ENCODE measurements around the gene NOL4L. TPM values are rescaled to one million over a fixed set of nuclear protein-coding genes. Genes with fewer than 3 reads are reported as not detected.

Gene NOL4L
- total RNA-seq, 1 donor from 2014 or later: 44.1 TPM

GRCh38 chr20:32507998-32508774 lies 76.9 kb downstream of the NOL4L start:
- no peak for TF ChIP-seq CTCF (conservative IDR thresholded peaks at IDR 0.05; ENCODE audit: low read depth, low read length)
- DNase-seq (ENCODE audit: low read depth): no peak
- no peak overlapping the region for H3K4me3 ChIP-seq (ENCODE audit: low read depth, low read length)

DNA sequence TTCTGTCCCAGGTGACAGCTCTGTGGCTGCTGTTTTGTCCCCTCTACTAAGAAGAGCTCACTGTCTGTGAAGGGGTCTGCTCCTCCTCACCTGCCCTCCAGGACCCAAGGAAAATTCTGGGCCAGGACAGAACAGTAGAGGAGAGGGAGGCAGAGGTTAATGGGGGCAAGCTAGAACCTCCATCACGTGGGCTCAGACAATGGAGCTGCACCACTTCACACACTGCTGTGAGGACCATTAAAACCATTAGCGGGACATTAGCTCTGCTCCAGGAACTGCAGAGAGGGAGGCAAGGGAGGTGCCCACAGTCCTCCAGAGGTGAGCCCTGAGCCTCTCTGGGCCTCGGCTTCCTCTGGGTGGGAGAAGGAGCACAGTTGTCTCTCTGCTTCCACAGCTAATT lies 78.4 kb downstream of the NOL4L start:
- no peak for TF ChIP-seq CTCF (conservative IDR thresholded peaks at IDR 0.05; ENCODE audit: low read depth, low read length)
- no peak overlapping the region for H3K4me3 ChIP-seq (ENCODE audit: low read depth, low read length)
- no peak for DNase-seq (ENCODE audit: low read depth)

DNA sequence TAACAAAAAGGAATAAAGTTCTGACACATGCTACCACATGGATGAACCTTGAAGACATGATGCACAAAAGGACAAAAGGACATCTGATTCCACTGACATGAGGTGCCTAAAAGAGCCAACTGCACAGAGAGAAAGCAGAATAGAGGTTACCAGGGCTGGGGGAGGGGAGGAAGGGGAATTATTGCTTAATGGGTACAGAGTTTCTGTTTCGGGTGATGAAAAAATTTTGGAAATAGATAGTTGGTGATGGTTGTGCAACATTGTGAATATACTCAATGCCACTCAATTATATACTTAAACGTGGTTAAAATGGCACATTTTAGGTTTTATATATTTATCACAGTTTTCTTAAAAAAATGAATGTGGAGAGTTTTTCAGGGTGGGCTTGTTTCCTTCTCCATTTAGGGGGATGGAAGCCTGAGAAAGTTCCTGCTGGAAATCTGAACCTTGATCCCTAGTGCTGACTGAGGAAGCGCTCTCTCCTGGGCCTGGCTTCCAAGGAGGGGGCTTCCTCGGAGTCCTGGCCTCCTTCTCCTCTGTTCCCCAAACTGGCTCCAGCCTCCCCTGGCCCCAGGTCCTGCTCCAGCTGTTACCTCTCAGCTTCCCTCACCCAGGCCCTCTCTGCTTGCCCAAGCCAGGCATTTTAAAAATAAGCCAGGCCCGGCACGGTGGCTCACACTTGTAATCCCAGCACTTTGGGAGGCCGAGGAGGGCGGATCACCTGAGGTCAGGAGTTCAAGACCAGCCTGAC lies 79.2 kb downstream of the NOL4L start:
- TF ChIP-seq CTCF (conservative IDR thresholded peaks at IDR 0.05; ENCODE audit: low read depth, low read length): no peak
- DNase-seq (ENCODE audit: low read depth): no peak
- H3K4me3 ChIP-seq (ENCODE audit: low read depth, low read length): no peak overlapping the region

DNA sequence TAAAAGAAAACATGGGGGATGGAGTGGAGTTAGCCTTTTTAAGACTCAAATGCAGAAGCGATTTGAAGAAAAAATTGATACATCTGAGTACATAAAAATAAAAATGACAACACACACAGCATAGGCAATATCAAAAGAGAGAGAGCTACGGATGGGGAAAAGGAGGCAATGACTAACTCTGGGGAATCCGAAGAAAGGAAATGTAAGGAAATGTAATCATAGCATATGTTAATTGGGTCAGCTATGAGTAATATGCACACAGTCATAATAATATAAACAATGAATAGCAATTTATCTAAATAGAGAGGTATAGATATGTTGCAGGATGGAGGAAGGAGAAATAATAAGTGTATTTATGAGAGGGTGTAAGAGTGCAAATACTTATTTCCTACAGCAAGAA lies 83.4 kb downstream of the NOL4L start:
- no peak overlapping the region for H3K4me3 ChIP-seq (ENCODE audit: low read depth, low read length)
- no peak for TF ChIP-seq CTCF (conservative IDR thresholded peaks at IDR 0.05; ENCODE audit: low read depth, low read length)
- DNase-seq (ENCODE audit: low read depth): no peak

GRCh38 chr20:32497589-32498224 lies 87.4 kb downstream of the NOL4L start:
- TF ChIP-seq CTCF (conservative IDR thresholded peaks at IDR 0.05; ENCODE audit: low read depth, low read length): no peak
- no peak for DNase-seq (ENCODE audit: low read depth)
- H3K4me3 ChIP-seq (ENCODE audit: low read depth, low read length): no peak overlapping the region

DNA sequence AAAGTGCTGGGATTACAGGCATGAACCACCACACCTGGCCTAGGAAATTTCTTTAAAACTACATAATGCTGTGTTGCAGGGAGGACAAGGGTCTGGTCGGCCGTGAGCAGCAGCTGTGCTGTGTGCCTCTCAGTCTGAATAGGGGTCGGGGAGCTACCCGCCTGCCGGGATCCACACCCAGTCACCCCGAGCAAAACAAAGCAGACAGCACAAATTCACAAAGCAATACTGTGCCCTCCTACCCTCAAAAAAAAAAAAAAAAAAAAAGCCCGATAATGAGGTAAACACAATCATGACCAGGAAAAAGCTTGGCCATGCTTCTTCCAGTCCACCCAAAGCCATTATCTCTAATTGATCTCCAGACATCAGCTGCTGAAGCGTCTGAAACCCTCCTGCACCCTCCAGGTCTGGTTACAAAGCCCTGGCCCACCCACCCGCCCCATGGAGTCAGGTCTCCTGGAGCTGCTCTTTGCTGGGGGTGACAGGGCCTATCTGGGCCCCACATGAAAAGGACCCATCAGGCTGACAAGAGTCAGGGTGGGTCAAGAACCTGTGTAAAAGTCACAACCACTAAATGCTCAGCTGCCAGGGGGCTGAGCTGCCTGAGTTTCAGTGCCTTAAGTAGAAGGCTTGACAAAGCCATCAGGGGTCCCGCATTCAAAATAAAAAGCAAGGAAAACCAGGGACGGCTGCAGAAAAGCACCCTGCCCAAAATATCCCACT lies 88.2 kb downstream of the NOL4L start:
- H3K4me3 ChIP-seq (ENCODE audit: low read depth, low read length): no peak overlapping the region
- DNase-seq (ENCODE audit: low read depth): no peak
- no peak for TF ChIP-seq CTCF (conservative IDR thresholded peaks at IDR 0.05; ENCODE audit: low read depth, low read length)
